NCI-H1048 (cell line): ENCODE results near the gene PRDM7.
A peak's percentile ranks its signal among the peaks of the same experiment; 100 is the strongest.

ENCODE experiments used
- DNase-seq: peaks from one replicate; lab custom pipeline; 2025; lab: John Stamatoyannopoulos, UW

The PRDM7 gene

GRCh38 chr16:90035902-90036301, 41.2 kb downstream of the PRDM7 start:
- no peak for DNase-seq

GRCh38 chr16:90034504-90034903, 42.6 kb downstream of the PRDM7 start:
- DNase-seq = no peak

- no peak for DNase-seq
These were observed 43.7 kb downstream of the PRDM7 start for GRCh38 chr16:90033387-90033786.

- no peak for DNase-seq
These were observed 44.3 kb downstream of the PRDM7 start for GRCh38 chr16:90032674-90033331.

- no peak for DNase-seq
These were observed 45.0 kb downstream of the PRDM7 start for GRCh38 chr16:90031931-90032673.

- DNase-seq = no peak
These were observed 45.8 kb downstream of the PRDM7 start for GRCh38 chr16:90031186-90031930.

GRCh38 chr16:90028985-90029384, 48.1 kb downstream of the PRDM7 start:
- DNase-seq = no peak

GRCh38 chr16:90027611-90028010, 49.5 kb downstream of the PRDM7 start:
- DNase-seq = no peak

- no peak for DNase-seq
These were observed 51.0 kb downstream of the PRDM7 start for GRCh38 chr16:90026135-90026534.

GRCh38 chr16:90023078-90023447, 54.1 kb downstream of the PRDM7 start:
- DNase-seq = no peak

- DNase-seq = peak; percentile 61
These were observed 54.7 kb downstream of the PRDM7 start for GRCh38 chr16:90022209-90023077.

- DNase-seq = no peak
These were observed 56.2 kb downstream of the PRDM7 start for GRCh38 chr16:90020838-90021382.

GRCh38 chr16:90020260-90020837, 56.8 kb downstream of the PRDM7 start:
- DNase-seq = no peak

- no peak for DNase-seq
These were observed 57.4 kb downstream of the PRDM7 start for GRCh38 chr16:90019543-90020259.

- no peak for DNase-seq
These were observed 58.2 kb downstream of the PRDM7 start, which contains the start of gene DBNDD1 for GRCh38 chr16:90018652-90019542. DBNDD1 (minus strand) TSS chr16:90019456; CDS start chr16:90019341, 115 bp downstream.

GRCh38 chr16:90018297-90018651, 58.9 kb downstream of the PRDM7 start:
- DNase-seq = no peak

- DNase-seq = no peak
These were observed 60.7 kb downstream of the PRDM7 start for GRCh38 chr16:90016339-90016950.

- no peak for DNase-seq
These were observed 61.4 kb downstream of the PRDM7 start for GRCh38 chr16:90015586-90016338.
